Kidney tubule cell (primary cell): ENCODE results near the gene HTR4.
"Not testable (repeated sequence)": the region's sequence is repeated elsewhere in the genome, so short reads cannot be mapped to it uniquely, and the experiment has no call there.

Experiments used
- DNase-seq: peaks from one replicate; pipeline ENCODE4 v3.0.0-alpha.2; 2018; ENCODE audit warnings: low spot score

Gene HTR4

GRCh38 chr5:148474025-148474511, 180.3 kb downstream of the HTR4 start:
- no peak for DNase-seq

GRCh38 chr5:148471379-148471778, 182.9 kb downstream of the HTR4 start:
- no peak for DNase-seq

- peak; percentile 36 for DNase-seq
These were observed 184.8 kb downstream of the HTR4 start for GRCh38 chr5:148469501-148469935.

GRCh38 chr5:148468746-148469145, 185.6 kb downstream of the HTR4 start:
- DNase-seq, result not testable (repeated sequence)

- DNase-seq, result no peak
These were observed 186.4 kb downstream of the HTR4 start for GRCh38 chr5:148467958-148468357.

GRCh38 chr5:148466236-148466580, 188.1 kb downstream of the HTR4 start:
- DNase-seq, result no peak

- no peak for DNase-seq
These were observed 188.7 kb downstream of the HTR4 start for GRCh38 chr5:148465381-148466235.

GRCh38 chr5:148459669-148460068, 194.7 kb downstream of the HTR4 start:
- DNase-seq, result no peak

GRCh38 chr5:148458036-148458888, 196.1 kb downstream of the HTR4 start:
- DNase-seq, result no peak

GRCh38 chr5:148457183-148457620, 197.1 kb downstream of the HTR4 start:
- peak; percentile 18 for DNase-seq

GRCh38 chr5:148455185-148455584, 199.1 kb downstream of the HTR4 start:
- DNase-seq, result peak; percentile 56

GRCh38 chr5:148454576-148454975, 199.8 kb downstream of the HTR4 start:
- no peak for DNase-seq

- DNase-seq, result no peak
These were observed 201.7 kb downstream of the HTR4 start for GRCh38 chr5:148452499-148453193.

- peak; percentile 80 for DNase-seq
These were observed 207.7 kb downstream of the HTR4 start for GRCh38 chr5:148446611-148447010.

GRCh38 chr5:148445578-148445977, 208.7 kb downstream of the HTR4 start:
- DNase-seq, result no peak

- peak; percentile 71 for DNase-seq
These were observed 210.3 kb downstream of the HTR4 start for GRCh38 chr5:148443998-148444397.

GRCh38 chr5:148443241-148443640, 211.1 kb downstream of the HTR4 start:
- DNase-seq, result no peak

- DNase-seq, result no peak
These were observed 215.4 kb downstream of the HTR4 start for GRCh38 chr5:148438933-148439332.

GRCh38 chr5:148437249-148437648, 217.1 kb downstream of the HTR4 start:
- no peak for DNase-seq

- no peak for DNase-seq
These were observed 218.3 kb downstream of the HTR4 start for GRCh38 chr5:148436029-148436428.

GRCh38 chr5:148433826-148434225, 220.5 kb downstream of the HTR4 start:
- no peak for DNase-seq
